SHP77 treated with DMSO at 0.1 percent for 48 hours (cell line): ENCODE results near the gene ADAMTS16.

Source experiments
- DNase-seq: peaks from one replicate; lab custom pipeline; 2025; lab: John Stamatoyannopoulos, UW

The ADAMTS16 gene

GRCh38 chr5:5315068-5315980 is 175.2 kb downstream of the ADAMTS16 start:
- DNase-seq: no peak

- DNase-seq: no peak
Measured at GRCh38 chr5:5316334-5316733, 176.2 kb downstream of the ADAMTS16 start.

- no peak for DNase-seq
Measured at GRCh38 chr5:5317976-5318375, 177.8 kb downstream of the ADAMTS16 start.

- DNase-seq: no peak
Measured at GRCh38 chr5:5318426-5319190, 178.5 kb downstream of the ADAMTS16 start.

- no peak for DNase-seq
Measured at GRCh38 chr5:5320062-5320805, 180.1 kb downstream of the ADAMTS16 start.

GRCh38 chr5:5321137-5321536 is 181.0 kb downstream of the ADAMTS16 start:
- no peak for DNase-seq

GRCh38 chr5:5323551-5323950 is 183.4 kb downstream of the ADAMTS16 start:
- DNase-seq: no peak

GRCh38 chr5:5326115-5326758 is 186.1 kb downstream of the ADAMTS16 start:
- DNase-seq: no peak

- DNase-seq: no peak
Measured at GRCh38 chr5:5327126-5327525, 187.0 kb downstream of the ADAMTS16 start.

GRCh38 chr5:5330728-5331452 is 190.8 kb downstream of the ADAMTS16 start:
- no peak for DNase-seq

- DNase-seq: no peak
Measured at GRCh38 chr5:5331848-5332247, 191.7 kb downstream of the ADAMTS16 start.

GRCh38 chr5:5332287-5332686 is 192.2 kb downstream of the ADAMTS16 start:
- peak; percentile 59 for DNase-seq

GRCh38 chr5:5335107-5335506 is 195.0 kb downstream of the ADAMTS16 start:
- no peak for DNase-seq

- no peak for DNase-seq
Measured at GRCh38 chr5:5335700-5336264, 195.7 kb downstream of the ADAMTS16 start.

- no peak for DNase-seq
Measured at GRCh38 chr5:5339257-5339656, 199.1 kb downstream of the ADAMTS16 start.

- DNase-seq: no peak
Measured at GRCh38 chr5:5340206-5340729, 200.1 kb downstream of the ADAMTS16 start.

GRCh38 chr5:5341531-5342292 is 201.6 kb downstream of the ADAMTS16 start:
- DNase-seq: no peak

- no peak for DNase-seq
Measured at GRCh38 chr5:5342784-5343183, 202.7 kb downstream of the ADAMTS16 start.

- DNase-seq: no peak
Measured at GRCh38 chr5:5343568-5343967, 203.4 kb downstream of the ADAMTS16 start.

- no peak for DNase-seq
Measured at GRCh38 chr5:5344051-5344571, 204.0 kb downstream of the ADAMTS16 start.
